ENCODE results near the gene CCDC61.

Gene CCDC61

GRCh38 chr19:46019270-46019669 lies 24.0 kb downstream of the CCDC61 start:
- no peak overlapping the region for H3K4me2 ChIP-seq (ENCODE audit: insufficient read depth, low read length)
- no peaks in the 10 kb centered on the region; the same call in 1 of the 2 replicates for H4K20me1 ChIP-seq (ENCODE audit: insufficient read depth, low read length)
- no peaks in the 10 kb centered on the region for H3K79me2 ChIP-seq (ENCODE audit: insufficient read depth, low read length)
- DNase-seq (no peak), ATAC-seq (ENCODE audit: insufficient read depth, low read depth) (no peak)
- no peak overlapping the region for H3K9ac ChIP-seq (ENCODE audit: low read depth, low read length)
- no peaks in the 10 kb centered on the region for H3K4me1 ChIP-seq (ENCODE audit: insufficient read depth, low read length)
- no peak overlapping the region for H2AFZ ChIP-seq (ENCODE audit: low read depth, low read length)
- H3K4me3 ChIP-seq (ENCODE audit: low read depth in 1 of 2, low read length in 2 of 2) = no peak overlapping the region
- no peak overlapping the region for H3K27ac ChIP-seq (ENCODE audit: low read length)
- no peaks in the 10 kb centered on the region for H3K9me3 ChIP-seq (ENCODE audit: insufficient read depth, low read length, severe bottlenecking)
- H3K36me3 ChIP-seq (ENCODE audit: insufficient read depth, low read length) = peaks cover 23% of the 10 kb centered on the region
- no peak for TF ChIP-seq EZH2 (IDR thresholded peaks at IDR 0.05; ENCODE audit: borderline replicate concordance, low read depth, low read length, severe bottlenecking)
- no peak for TF ChIP-seq CTCF (IDR thresholded peaks at IDR 0.05; ENCODE audit: borderline replicate concordance, extremely low read depth, low read length, poor library complexity, severe bottlenecking)
- H3K27me3 ChIP-seq (ENCODE audit: insufficient read depth, low read length, poor library complexity) = no peaks in the 10 kb centered on the region

- H3K36me3 ChIP-seq (ENCODE audit: insufficient read depth, low read length) = peaks cover 23% of the 10 kb centered on the region
- no peak for DNase-seq
- H3K9ac ChIP-seq (ENCODE audit: low read depth, low read length) = no peak overlapping the region
- H4K20me1 ChIP-seq (ENCODE audit: insufficient read depth, low read length) = no peaks in the 10 kb centered on the region; the same call in 1 of the 2 replicates
- no peaks in the 10 kb centered on the region for H3K79me2 ChIP-seq (ENCODE audit: insufficient read depth, low read length)
- ATAC-seq (ENCODE audit: insufficient read depth, low read depth) = no peak
- TF ChIP-seq EZH2 (IDR thresholded peaks at IDR 0.05; ENCODE audit: borderline replicate concordance, low read depth, low read length, severe bottlenecking) = no peak
- TF ChIP-seq CTCF (IDR thresholded peaks at IDR 0.05; ENCODE audit: borderline replicate concordance, extremely low read depth, low read length, poor library complexity, severe bottlenecking) = no peak
- H3K27ac ChIP-seq (ENCODE audit: low read length) = no peak overlapping the region
- H3K9me3 ChIP-seq (ENCODE audit: insufficient read depth, low read length, severe bottlenecking) = no peaks in the 10 kb centered on the region
- no peaks in the 10 kb centered on the region for H3K27me3 ChIP-seq (ENCODE audit: insufficient read depth, low read length, poor library complexity)
- no peak overlapping the region for H3K4me2 ChIP-seq (ENCODE audit: insufficient read depth, low read length)
- no peak overlapping the region for H2AFZ ChIP-seq (ENCODE audit: low read depth, low read length)
- H3K4me1 ChIP-seq (ENCODE audit: insufficient read depth, low read length) = no peaks in the 10 kb centered on the region
- no peak overlapping the region for H3K4me3 ChIP-seq (ENCODE audit: low read depth in 1 of 2, low read length in 2 of 2)
Observed at GRCh38 chr19:46020819-46021125, 25.5 kb downstream of the CCDC61 start.

GRCh38 chr19:46021531-46022041 lies 26.3 kb downstream of the CCDC61 start:
- Histone ChIP-seq H3K27ac (ENCODE audit: low read length) (no peak overlapping the region), H4K20me1 (ENCODE audit: insufficient read depth, low read length) (no peaks in the 10 kb centered on the region; the same call in 1 of the 2 replicates), H3K79me2 (ENCODE audit: insufficient read depth, low read length) (no peaks in the 10 kb centered on the region), H3K27me3 (ENCODE audit: insufficient read depth, low read length, poor library complexity) (no peaks in the 10 kb centered on the region), H3K36me3 (ENCODE audit: insufficient read depth, low read length) (peaks cover 19% of the 10 kb centered on the region; the same call in 1 of the 2 replicates), H2AFZ (ENCODE audit: low read depth, low read length) (no peak overlapping the region), H3K9me3 (ENCODE audit: insufficient read depth, low read length, severe bottlenecking) (no peaks in the 10 kb centered on the region), H3K9ac (ENCODE audit: low read depth, low read length) (no peak overlapping the region), H3K4me3 (ENCODE audit: low read depth in 1 of 2, low read length in 2 of 2) (no peak overlapping the region), H3K4me1 (ENCODE audit: insufficient read depth, low read length) (no peaks in the 10 kb centered on the region), H3K4me2 (ENCODE audit: insufficient read depth, low read length) (no peak overlapping the region)
- DNase-seq (no peak), ATAC-seq (ENCODE audit: insufficient read depth, low read depth) (no peak)
- TF ChIP-seq CTCF (IDR thresholded peaks at IDR 0.05; ENCODE audit: borderline replicate concordance, extremely low read depth, low read length, poor library complexity, severe bottlenecking) (no peak), EZH2 (IDR thresholded peaks at IDR 0.05; ENCODE audit: borderline replicate concordance, low read depth, low read length, severe bottlenecking) (no peak)

- no peaks in the 10 kb centered on the region; the same call in 1 of the 2 replicates for H4K20me1 ChIP-seq (ENCODE audit: insufficient read depth, low read length)
Observed at GRCh38 chr19:46022061-46022430, 26.8 kb downstream of the CCDC61 start.

More at GRCh38 chr19:46022061-46022430, 26.8 kb downstream of the CCDC61 start:
- H3K79me2 ChIP-seq (ENCODE audit: insufficient read depth, low read length) = no peaks in the 10 kb centered on the region
- H3K9me3 ChIP-seq (ENCODE audit: insufficient read depth, low read length, severe bottlenecking) = no peaks in the 10 kb centered on the region
- ATAC-seq (ENCODE audit: insufficient read depth, low read depth) (no peak), DNase-seq (no peak)
- no peaks in the 10 kb centered on the region for H3K27me3 ChIP-seq (ENCODE audit: insufficient read depth, low read length, poor library complexity)
- TF ChIP-seq EZH2 (IDR thresholded peaks at IDR 0.05; ENCODE audit: borderline replicate concordance, low read depth, low read length, severe bottlenecking) (no peak), CTCF (IDR thresholded peaks at IDR 0.05; ENCODE audit: borderline replicate concordance, extremely low read depth, low read length, poor library complexity, severe bottlenecking) (no peak)
- no peak overlapping the region for H3K4me3 ChIP-seq (ENCODE audit: low read depth in 1 of 2, low read length in 2 of 2)
- no peak overlapping the region for H2AFZ ChIP-seq (ENCODE audit: low read depth, low read length)
- peaks cover 18% of the 10 kb centered on the region; the same call in 1 of the 2 replicates for H3K36me3 ChIP-seq (ENCODE audit: insufficient read depth, low read length)
- H3K4me2 ChIP-seq (ENCODE audit: insufficient read depth, low read length) = no peak overlapping the region
- no peak overlapping the region for H3K27ac ChIP-seq (ENCODE audit: low read length)
- no peaks in the 10 kb centered on the region for H3K4me1 ChIP-seq (ENCODE audit: insufficient read depth, low read length)
- H3K9ac ChIP-seq (ENCODE audit: low read depth, low read length) = no peak overlapping the region
